ENCODE data around the gene PTPRN2. TPM values are rescaled to one million over a fixed set of nuclear protein-coding genes. Genes with fewer than 3 reads are reported as not detected.

PTPRN2 gene
- total and polyA plus RNA-seq, 3 experiments from 2014 or later: 0.33 to 1.2 (median 0.42) TPM

DNA sequence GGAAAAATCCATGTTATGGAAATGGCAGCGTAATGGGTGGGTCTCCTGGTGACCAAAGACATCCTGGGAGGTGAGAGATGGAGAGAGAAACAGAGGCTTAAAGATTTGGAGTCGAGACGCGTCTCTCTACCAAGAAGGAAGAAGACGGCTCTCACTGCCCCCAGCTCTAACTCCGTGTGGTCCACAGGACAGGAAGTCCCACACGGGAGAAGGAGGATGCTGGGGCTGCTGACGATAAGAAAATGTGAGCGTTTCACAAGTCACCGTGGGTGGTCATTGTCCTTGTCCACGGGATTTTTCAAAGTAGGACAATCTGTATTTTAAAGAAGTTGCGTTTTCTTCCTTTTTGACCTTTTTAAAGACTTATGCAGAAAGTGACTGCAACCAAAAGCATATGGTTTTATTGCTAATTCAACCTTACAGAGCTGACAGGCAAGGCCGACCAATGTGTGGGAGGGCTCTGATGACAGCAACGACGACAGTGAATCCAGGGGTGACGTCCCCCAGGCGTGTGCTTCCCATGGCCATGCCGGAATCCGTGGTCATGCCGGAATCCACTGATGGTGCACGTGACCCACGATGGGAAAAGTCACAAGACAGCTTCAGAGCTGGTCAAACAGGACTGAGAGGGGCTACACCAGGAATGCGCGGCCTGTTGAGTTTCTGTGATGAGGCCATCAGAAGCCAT, 341.2 kb downstream of the PTPRN2 start:
- Histone ChIP-seq H3K27me3 (ENCODE audit: insufficient read depth, low read length, poor library complexity, severe bottlenecking) (no peaks in the 10 kb centered on the region), H3K4me3 (ENCODE audit: low read length) (no peak overlapping the region), H3K27ac (ENCODE audit: low read depth, low read length) (no peak overlapping the region), H3K36me3 (ENCODE audit: insufficient read depth, low read length) (no peaks in the 10 kb centered on the region), H3K9me3 (ENCODE audit: low read length) (no peaks in the 10 kb centered on the region), H3K4me1 (ENCODE audit: insufficient read depth, low read length) (no peaks in the 10 kb centered on the region)
- Mint-ChIP-seq H3K4me3 (no peak overlapping the region), H3K36me3 (no peaks in the 10 kb centered on the region), H3K27ac (no peak overlapping the region), H3K4me1 (no peaks in the 10 kb centered on the region), H3K27me3 (no peaks in the 10 kb centered on the region), H3K9me3 (peaks cover 0 to 2% (median 0%) of the 10 kb centered on the region in 5 donors)
- ChIA-PET POLR2A (no interaction called here), CTCF (no interaction called here)
- no peak for DNase-seq

DNA sequence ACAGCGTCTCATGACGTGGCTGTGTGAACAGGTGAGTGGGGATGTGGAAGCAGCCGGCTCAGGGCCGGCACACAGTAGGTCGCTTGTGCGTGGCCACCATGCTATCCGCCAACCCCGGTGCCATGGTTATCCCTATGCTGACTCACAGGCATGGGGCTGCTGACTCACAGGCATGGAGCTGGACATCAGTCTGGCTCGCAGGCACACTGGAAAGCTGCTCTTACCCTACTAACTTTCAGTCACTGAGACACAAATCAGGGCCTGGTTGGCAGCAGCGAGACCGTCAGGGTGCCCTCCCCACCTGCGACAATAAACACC, 341.9 kb downstream of the PTPRN2 start:
- Mint-ChIP-seq H3K27ac (no peak overlapping the region), H3K4me3 (no peak overlapping the region), H3K36me3 (no peaks in the 10 kb centered on the region), H3K9me3 (peaks cover 0 to 2% (median 0%) of the 10 kb centered on the region in 5 donors), H3K4me1 (no peaks in the 10 kb centered on the region), H3K27me3 (no peaks in the 10 kb centered on the region)
- Histone ChIP-seq H3K9me3 (ENCODE audit: low read length) (no peaks in the 10 kb centered on the region), H3K4me3 (ENCODE audit: low read length) (no peak overlapping the region), H3K4me1 (ENCODE audit: insufficient read depth, low read length) (no peaks in the 10 kb centered on the region), H3K36me3 (ENCODE audit: insufficient read depth, low read length) (no peaks in the 10 kb centered on the region), H3K27ac (ENCODE audit: low read depth, low read length) (no peak overlapping the region), H3K27me3 (ENCODE audit: insufficient read depth, low read length, poor library complexity, severe bottlenecking) (no peaks in the 10 kb centered on the region)
- DNase-seq: no peak
- CTCF ChIA-PET: no interaction called here
- POLR2A ChIA-PET: no interaction called here

DNA sequence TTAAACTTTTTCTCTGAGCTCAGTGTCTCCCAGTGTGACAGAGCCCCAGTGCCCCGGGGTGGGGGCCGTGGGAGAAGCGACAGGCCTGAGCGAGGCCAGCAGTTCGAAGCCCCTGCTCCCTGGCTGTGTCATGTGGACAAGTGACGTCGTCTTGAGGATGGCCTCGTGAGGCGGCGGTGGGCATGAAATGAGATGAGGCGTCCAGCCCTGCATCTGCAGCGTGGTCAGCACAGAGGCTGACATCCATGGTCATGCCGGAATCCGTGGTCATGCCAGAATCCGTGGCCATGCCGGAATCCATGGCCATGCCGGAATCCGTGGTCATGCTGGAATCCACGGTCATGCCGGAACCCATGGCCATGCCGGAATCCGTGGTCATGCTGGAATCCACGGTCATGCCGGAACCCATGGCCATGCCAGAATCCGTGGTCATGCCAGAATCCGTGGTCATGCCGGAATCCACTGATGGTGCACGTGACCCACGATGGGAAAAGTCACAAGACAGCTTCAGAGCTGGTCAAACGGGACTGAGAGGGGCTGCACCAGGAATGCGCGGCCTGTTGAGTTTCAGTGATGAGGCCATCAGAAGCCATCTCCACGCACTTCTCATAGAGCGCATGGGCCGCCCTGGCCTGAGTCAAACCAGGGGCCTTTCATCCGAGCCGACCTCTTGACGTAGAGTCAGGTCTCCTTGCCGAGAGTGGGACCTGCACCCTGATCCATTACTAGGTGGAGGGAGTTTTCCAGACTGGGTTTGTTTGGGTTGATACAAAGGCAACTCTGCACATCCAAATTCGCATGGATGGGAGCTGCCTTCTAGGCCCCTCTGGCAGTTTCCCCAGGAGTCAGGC, 342.5 kb downstream of the PTPRN2 start:
- POLR2A ChIA-PET: no interaction called here
- Mint-ChIP-seq H3K4me3 (no peak overlapping the region), H3K9me3 (peaks cover 0 to 2% (median 0%) of the 10 kb centered on the region in 5 donors), H3K4me1 (no peaks in the 10 kb centered on the region), H3K27me3 (no peaks in the 10 kb centered on the region), H3K27ac (no peak overlapping the region), H3K36me3 (no peaks in the 10 kb centered on the region)
- no peak overlapping the region for H3K4me3 ChIP-seq (ENCODE audit: low read length)
- CTCF ChIA-PET: no interaction called here
- no peaks in the 10 kb centered on the region for H3K9me3 ChIP-seq (ENCODE audit: low read length)
- no peak overlapping the region for H3K27ac ChIP-seq (ENCODE audit: low read depth, low read length)
- no peak for DNase-seq
- H3K4me1 ChIP-seq (ENCODE audit: insufficient read depth, low read length): no peaks in the 10 kb centered on the region
- H3K36me3 ChIP-seq (ENCODE audit: insufficient read depth, low read length): no peaks in the 10 kb centered on the region
- no peaks in the 10 kb centered on the region for H3K27me3 ChIP-seq (ENCODE audit: insufficient read depth, low read length, poor library complexity, severe bottlenecking)

DNA sequence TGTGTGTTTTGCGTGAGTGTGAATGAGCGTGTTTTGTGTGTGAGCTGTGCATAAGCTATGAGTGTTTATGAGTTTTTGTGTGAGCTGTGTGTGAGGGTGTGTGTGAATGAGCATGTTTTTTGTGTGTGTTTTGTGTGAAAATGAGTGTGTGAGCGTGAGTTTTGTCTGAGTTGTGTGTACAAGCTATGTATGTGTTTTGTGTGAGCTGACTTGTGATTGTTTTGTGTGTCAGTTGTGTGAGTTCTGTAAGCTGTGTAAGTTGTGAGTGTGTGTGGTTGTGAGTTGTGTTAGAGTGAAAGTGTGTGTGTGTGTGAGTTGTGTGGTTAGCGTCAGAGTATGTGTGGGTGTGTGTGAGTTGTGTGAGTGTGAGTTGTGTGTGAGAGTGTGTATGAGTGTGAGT, 343.2 kb downstream of the PTPRN2 start:
- no peak overlapping the region for H3K4me3 Mint-ChIP-seq
- H3K27me3 ChIP-seq (ENCODE audit: insufficient read depth, low read length, poor library complexity, severe bottlenecking): no peaks in the 10 kb centered on the region
- H3K4me1 Mint-ChIP-seq: no peaks in the 10 kb centered on the region
- ChIA-PET CTCF (no interaction called here), POLR2A (no interaction called here)
- no peak overlapping the region for H3K27ac ChIP-seq (ENCODE audit: low read depth, low read length)
- peaks cover 0 to 2% (median 0%) of the 10 kb centered on the region in 5 donors for H3K9me3 Mint-ChIP-seq
- H3K4me3 ChIP-seq (ENCODE audit: low read length): no peak overlapping the region
- H3K4me1 ChIP-seq (ENCODE audit: insufficient read depth, low read length): no peaks in the 10 kb centered on the region
- no peaks in the 10 kb centered on the region for H3K36me3 ChIP-seq (ENCODE audit: insufficient read depth, low read length)
- no peak overlapping the region for H3K27ac Mint-ChIP-seq
- peaks cover 0 to 6% of the 10 kb centered on the region in 2 donors for H3K27me3 Mint-ChIP-seq
- no peak for DNase-seq
- H3K36me3 Mint-ChIP-seq: no peaks in the 10 kb centered on the region
- H3K9me3 ChIP-seq (ENCODE audit: low read length): no peaks in the 10 kb centered on the region

DNA sequence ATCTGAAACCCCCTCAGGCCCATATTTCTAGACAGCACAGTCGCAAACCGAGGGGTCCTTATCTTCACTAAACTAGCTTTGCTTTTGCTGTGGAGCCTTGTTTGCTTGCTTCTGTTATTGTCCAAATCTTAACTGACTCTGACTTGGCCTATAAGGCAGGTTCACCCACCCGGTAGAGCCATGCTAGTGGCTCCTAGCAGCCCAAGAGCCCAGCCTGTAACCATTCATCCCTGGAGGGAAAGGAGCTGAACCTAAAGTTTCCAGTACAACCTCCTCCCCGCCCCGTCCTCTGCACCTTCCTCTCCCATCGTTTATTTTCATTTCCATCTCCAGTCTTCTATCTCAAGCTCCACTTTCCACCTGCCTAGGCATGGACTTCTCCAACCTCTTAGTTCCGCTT, 345.7 kb downstream of the PTPRN2 start:
- no peak for DNase-seq
- Histone ChIP-seq H3K36me3 (ENCODE audit: insufficient read depth, low read length) (no peaks in the 10 kb centered on the region), H3K27me3 (ENCODE audit: insufficient read depth, low read length, poor library complexity, severe bottlenecking) (no peaks in the 10 kb centered on the region), H3K9me3 (ENCODE audit: low read length) (no peaks in the 10 kb centered on the region), H3K27ac (ENCODE audit: low read depth, low read length) (no peak overlapping the region), H3K4me1 (ENCODE audit: insufficient read depth, low read length) (no peaks in the 10 kb centered on the region), H3K4me3 (ENCODE audit: low read length) (no peak overlapping the region)
- Mint-ChIP-seq H3K36me3 (no peaks in the 10 kb centered on the region), H3K9me3 (peaks cover 0 to 2% (median 0%) of the 10 kb centered on the region in 5 donors), H3K4me1 (no peaks in the 10 kb centered on the region), H3K4me3 (no peak overlapping the region), H3K27ac (no peak overlapping the region), H3K27me3 (peaks cover 0 to 6% of the 10 kb centered on the region in 2 donors)
- ChIA-PET POLR2A (no interaction called here), CTCF (no interaction called here)

DNA sequence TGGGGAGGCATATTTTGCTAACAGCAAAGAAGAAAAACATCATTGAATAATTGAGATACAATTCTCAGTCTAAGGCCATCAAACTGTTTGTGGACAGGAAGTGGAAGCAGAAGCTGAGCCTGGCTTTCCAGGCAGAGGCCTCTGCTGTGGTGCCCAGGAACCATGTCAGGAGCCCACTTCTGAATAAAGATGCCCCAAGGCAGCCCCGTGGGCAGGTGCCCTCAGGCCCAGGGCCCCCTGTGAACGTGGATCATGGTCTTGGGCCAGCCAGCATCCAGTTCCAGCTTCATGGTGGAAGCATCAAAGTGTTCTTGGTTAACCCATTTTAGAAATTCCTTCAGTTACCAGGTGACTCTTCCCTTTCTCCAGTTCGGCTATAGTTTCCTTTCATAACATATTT, 346.8 kb downstream of the PTPRN2 start:
- Histone ChIP-seq H3K36me3 (ENCODE audit: insufficient read depth, low read length) (no peaks in the 10 kb centered on the region), H3K9me3 (ENCODE audit: low read length) (no peaks in the 10 kb centered on the region), H3K27ac (ENCODE audit: low read depth, low read length) (no peak overlapping the region), H3K27me3 (ENCODE audit: insufficient read depth, low read length, poor library complexity, severe bottlenecking) (no peaks in the 10 kb centered on the region), H3K4me3 (ENCODE audit: low read length) (no peak overlapping the region), H3K4me1 (ENCODE audit: insufficient read depth, low read length) (no peaks in the 10 kb centered on the region)
- POLR2A ChIA-PET: no interaction called here
- Mint-ChIP-seq H3K4me1 (no peaks in the 10 kb centered on the region), H3K27me3 (peaks cover 0 to 6% of the 10 kb centered on the region in 2 donors), H3K9me3 (peaks cover 0 to 2% (median 0%) of the 10 kb centered on the region in 5 donors), H3K36me3 (no peaks in the 10 kb centered on the region), H3K4me3 (no peak overlapping the region), H3K27ac (no peak overlapping the region)
- CTCF ChIA-PET: no interaction called here
- no peak for DNase-seq

DNA sequence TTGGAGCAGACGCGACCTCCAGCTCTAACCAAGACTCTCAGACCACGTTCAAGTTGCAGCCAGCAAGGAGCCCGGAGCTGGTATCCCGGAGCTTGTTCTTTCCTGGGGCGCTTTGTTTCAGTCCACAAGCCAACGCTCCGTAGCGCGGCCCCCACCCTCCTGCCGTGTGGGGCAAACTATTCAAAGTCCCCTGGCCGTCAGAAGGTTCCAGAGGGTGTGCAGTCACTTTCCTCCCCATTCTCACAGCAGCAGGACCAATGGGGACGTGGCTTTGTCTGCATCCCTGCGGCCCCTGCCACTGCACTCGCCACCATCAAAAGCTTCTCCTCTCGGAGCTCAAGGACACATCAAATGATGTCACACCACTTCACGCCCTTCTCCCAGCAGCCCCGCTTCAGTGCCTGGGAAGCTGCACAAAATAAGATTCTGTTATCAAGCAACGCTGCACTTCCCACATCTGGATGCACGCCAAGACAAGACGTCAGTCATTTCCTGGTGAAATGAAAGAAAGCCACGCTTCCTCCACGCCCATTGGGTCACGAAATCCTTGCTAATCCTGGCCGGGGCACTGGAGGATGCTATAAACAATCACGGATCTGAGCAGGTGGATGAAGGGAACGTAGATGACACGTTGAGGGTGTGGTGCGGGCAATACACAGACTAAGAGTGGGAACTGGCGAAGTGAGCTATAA, 348.2 kb downstream of the PTPRN2 start:
- Mint-ChIP-seq H3K27me3 (peaks cover 0 to 6% of the 10 kb centered on the region in 2 donors), H3K4me3 (no peak overlapping the region), H3K4me1 (no peaks in the 10 kb centered on the region), H3K36me3 (no peaks in the 10 kb centered on the region), H3K9me3 (peaks cover 0 to 7% (median 3%) of the 10 kb centered on the region in 5 donors), H3K27ac (no peak overlapping the region)
- ChIA-PET POLR2A (no interaction called here), CTCF (no interaction called here)
- no peaks in the 10 kb centered on the region for H3K9me3 ChIP-seq (ENCODE audit: low read length)
- H3K36me3 ChIP-seq (ENCODE audit: insufficient read depth, low read length): no peaks in the 10 kb centered on the region
- H3K4me1 ChIP-seq (ENCODE audit: insufficient read depth, low read length): no peaks in the 10 kb centered on the region
- no peak overlapping the region for H3K4me3 ChIP-seq (ENCODE audit: low read length)
- DNase-seq: no peak
- no peak overlapping the region for H3K27ac ChIP-seq (ENCODE audit: low read depth, low read length)
- no peaks in the 10 kb centered on the region for H3K27me3 ChIP-seq (ENCODE audit: insufficient read depth, low read length, poor library complexity, severe bottlenecking)

DNA sequence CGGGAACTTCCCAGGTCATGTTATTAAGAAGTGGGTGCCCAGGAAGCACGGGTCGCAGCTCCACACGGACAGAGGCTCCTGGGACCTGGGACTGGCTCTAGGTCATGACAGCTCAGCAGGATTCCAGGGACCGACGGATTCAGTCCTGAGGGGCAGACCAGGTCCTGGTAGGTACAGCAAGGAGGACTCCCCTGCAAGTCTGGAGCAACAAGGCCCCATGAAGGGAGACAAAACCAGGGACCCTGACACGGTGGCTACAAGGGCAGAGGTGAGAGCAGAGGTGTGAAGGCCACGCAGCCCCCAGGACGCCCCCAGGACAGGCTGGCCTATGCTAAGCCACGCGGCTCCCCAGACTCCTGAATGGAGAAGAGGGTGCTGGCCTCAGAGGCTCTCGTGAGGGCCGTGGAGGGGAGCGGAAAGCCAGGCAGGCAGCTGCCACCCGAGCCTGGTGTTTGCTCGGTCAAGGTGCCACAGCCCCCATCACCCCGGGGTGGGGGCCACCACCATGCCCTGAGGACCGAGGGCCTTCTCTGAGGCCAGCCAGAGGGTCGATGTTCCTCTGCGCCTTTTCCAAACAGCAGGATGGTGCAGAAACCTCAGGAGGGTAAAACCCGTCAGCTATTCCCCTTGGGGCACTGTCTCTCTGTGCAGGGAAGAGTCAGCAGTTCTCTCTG, 348.9 kb downstream of the PTPRN2 start:
- Histone ChIP-seq H3K36me3 (ENCODE audit: insufficient read depth, low read length) (no peaks in the 10 kb centered on the region), H3K27ac (ENCODE audit: low read depth, low read length) (no peak overlapping the region), H3K27me3 (ENCODE audit: insufficient read depth, low read length, poor library complexity, severe bottlenecking) (no peaks in the 10 kb centered on the region), H3K9me3 (ENCODE audit: low read length) (no peaks in the 10 kb centered on the region), H3K4me3 (ENCODE audit: low read length) (no peak overlapping the region), H3K4me1 (ENCODE audit: insufficient read depth, low read length) (no peaks in the 10 kb centered on the region)
- ChIA-PET CTCF (no interaction called here), POLR2A (no interaction called here)
- no peak overlapping the region for H3K27ac Mint-ChIP-seq
- peaks cover 0 to 7% (median 3%) of the 10 kb centered on the region in 5 donors for H3K9me3 Mint-ChIP-seq
- H3K27me3 Mint-ChIP-seq: peaks cover 0 to 6% of the 10 kb centered on the region in 2 donors
- H3K4me1 Mint-ChIP-seq: no peaks in the 10 kb centered on the region
- DNase-seq: no peak
- no peak overlapping the region for H3K4me3 Mint-ChIP-seq
- no peaks in the 10 kb centered on the region for H3K36me3 Mint-ChIP-seq

Measured in CD8-positive, alpha-beta memory T cell (primary cell).